H1 (cell line): Measurements from ENCODE around the gene SYNE4. TPM values are rescaled to one million over a fixed set of nuclear protein-coding genes. Genes with fewer than 3 reads are reported as not detected.

Source experiments
- ATF2 ChIP-seq: IDR thresholded peaks from 2 replicates; pipeline ENCODE4 v1.6.1; 2012; ENCODE audit warnings: low read length, inconsistent platforms
- CBX8 ChIP-seq: fragments of 300-800, 300-1000 bp; sonication (generic); IDR thresholded peaks from 2 replicates; pipeline ENCODE4 v1.7.1; 2016; ENCODE audit warnings: low read depth, low read length, borderline replicate concordance
- POU5F1 ChIP-seq: IDR thresholded peaks from 2 replicates; pipeline ENCODE4 v1.6.1; 2011; ENCODE audit warnings: low read depth, mild to moderate bottlenecking, low read length, moderate library complexity
- RBBP5 ChIP-seq: IDR thresholded peaks from 2 replicates; pipeline ENCODE4 v1.7.1; 2012; ENCODE audit warnings: low read depth, mild to moderate bottlenecking, inconsistent platforms, low read length, moderate library complexity, borderline replicate concordance
- SIN3A ChIP-seq, 2 experiments: IDR thresholded peaks in 1 of 2; conservative IDR thresholded peaks in 1 of 2; 2 replicates each; pipeline ENCODE4 v1.6.1; 2011 to 2012; ENCODE audit warnings: low read length in 2 of 2, improper control_type of control experiment in 1 of 2, low read depth in 1 of 2, mild to moderate bottlenecking in 1 of 2
- polyA plus RNA-seq, 7 experiments: library from polyadenylated mRNA; depleted of rRNA in 3 of 7; stranded (reverse) in 5 of 7; unstranded in 2 of 7; fragments of >200 nt in 5 of 7; fragments of 200-250 nt in 2 of 7; gene quantifications; 1 replicate in 5 of 7; 2 replicates in 1 of 7; 4 replicates in 1 of 7; pipeline versions ENCODE4 v1.2.1 to v1.2.3, GENCODE V29; 2011 to 2013; ENCODE audit warnings: missing spikeins in 2 of 7, mixed read lengths in 2 of 7
- total RNA-seq: library from RNA; stranded (reverse); fragmentation: NEBNext Ultra II Directional; extraction: Animal tissue kit (Norgen Biotek cat#: 25700); gene quantifications from 2 replicates; pipeline ENCODE4 v1.2.1, GENCODE V29; 2021

SYNE4 gene
- total and polyA plus RNA-seq, 2 of the 8 experiments (the other 6 are each of a cell fraction or from before 2014, with no cell fraction given) = 20.8 to 22.6 TPM

- no peak for TF ChIP-seq CBX8
- TF ChIP-seq SIN3A (conservative IDR thresholded peaks at IDR 0.05 in 1 of 2, IDR thresholded peaks at IDR 0.05 in 1 of 2; ENCODE audit: low read depth in 1 of 2, low read length in 2 of 2) = no peak
- no peak for TF ChIP-seq ATF2
- no peak for TF ChIP-seq RBBP5
- no peak for TF ChIP-seq POU5F1
Observed at GRCh38 chr19:36049080-36049698, 40.6 kb upstream of the SYNE4 start (continued).
